GM23248 (cell line): ENCODE results near the gene FBLN5. TPM values are rescaled to one million over a fixed set of nuclear protein-coding genes. Genes with fewer than 3 reads are reported as not detected.

ENCODE experiments used
- DNase-seq: peaks from one replicate; pipeline ENCODE4 v3.0.0-alpha.2; 2015
- H2AFZ ChIP-seq: fragments of 200-600 bp; sonication (generic); 2 replicates; pipeline ENCODE4 v1.6.1; 2016; ENCODE audit warnings: antibody characterized with exemption
- H3F3A ChIP-seq: fragments of 200-600 bp; sonication (generic); 2 replicates; pipeline ENCODE4 v1.6.1; 2016; ENCODE audit warnings: mild to moderate bottlenecking, antibody characterized with exemption, mixed run types; ENCODE audit not compliant: insufficient read depth
- H3K27ac ChIP-seq: fragments of 200-600 bp; sonication (generic); 2 replicates; pipeline ENCODE4 v1.5.1; 2016; ENCODE audit warnings: mild to moderate bottlenecking
- H3K27me3 ChIP-seq: fragments of 200-600 bp; sonication (generic); replicated peaks from 2 replicates; pipeline ENCODE4 v1.6.1; 2016; ENCODE audit warnings: mild to moderate bottlenecking; ENCODE audit not compliant: insufficient read depth
- H3K36me3 ChIP-seq: fragments of 200-600 bp; sonication (generic); 2 replicates; pipeline ENCODE4 v1.6.1; 2016; ENCODE audit warnings: low read depth, mild to moderate bottlenecking
- H3K4me1 ChIP-seq: fragments of 200-600 bp; sonication (generic); 2 replicates; pipeline ENCODE4 v1.6.1; 2016; ENCODE audit warnings: mild to moderate bottlenecking; ENCODE audit not compliant: insufficient read depth
- H3K4me2 ChIP-seq: fragments of 200-600 bp; sonication (generic); one replicate; pipeline ENCODE4 v1.6.1; 2016; ENCODE audit warnings: mild to moderate bottlenecking; ENCODE audit not compliant: unreplicated experiment
- H3K4me3 ChIP-seq: fragments of 200-600 bp; sonication (generic); 2 replicates; pipeline ENCODE4 v1.5.1; 2016; ENCODE audit warnings: mild to moderate bottlenecking
- H3K79me2 ChIP-seq: fragments of 200-600 bp; sonication (generic); 2 replicates; pipeline ENCODE4 v1.6.1; 2016; ENCODE audit warnings: mild to moderate bottlenecking; ENCODE audit not compliant: insufficient read depth
- H3K9ac ChIP-seq: fragments of 200-600 bp; sonication (generic); 2 replicates; pipeline ENCODE4 v1.6.1; 2016; ENCODE audit warnings: mild to moderate bottlenecking
- H3K9me2 ChIP-seq: fragments of 200-600 bp; sonication (generic); 2 replicates; pipeline ENCODE4 v1.6.1; 2016; ENCODE audit warnings: mixed run types, mild to moderate bottlenecking, moderate library complexity; ENCODE audit not compliant: insufficient read depth
- H3K9me3 ChIP-seq: fragments of 200-600 bp; sonication (generic); one replicate; pipeline ENCODE4 v1.6.1; 2017; ENCODE audit warnings: low read depth
- H4K20me1 ChIP-seq: fragments of 200-600 bp; sonication (generic); 2 replicates; pipeline ENCODE4 v1.6.0; 2016; ENCODE audit not compliant: insufficient read depth
- EZH2 ChIP-seq: fragments of 200-600 bp; sonication (generic); IDR thresholded peaks from 2 replicates; pipeline ENCODE4 v1.6.1; 2018; ENCODE audit warnings: antibody characterized with exemption, mild to moderate bottlenecking; ENCODE audit not compliant: insufficient read depth, poor library complexity, severe bottlenecking
- EZH2phosphoT487 ChIP-seq: fragments of 200-600 bp; sonication (generic); IDR thresholded peaks from 2 replicates; pipeline ENCODE4 v1.6.1; 2018; ENCODE audit warnings: antibody characterized with exemption, moderate library complexity, mild to moderate bottlenecking, low read depth; ENCODE audit not compliant: insufficient read depth
- WGBS, 2 experiments: methylation state at CpG; one replicate each; pipeline ENCODE4 v1.1.6; 2015 to 2017; ENCODE audit warnings: low lambda C conversion rate in 2 of 2, low coverage in 1 of 2; ENCODE audit errors: missing lambda C conversion rate in 2 of 2; 5-methylcytosine and 5-hydroxymethylcytosine counted together
- in situ Hi-C: fragments of 300-500 bp; cut with MboI; formaldehyde crosslinking; loops from 2 replicates; pipeline ENCODE4 v1.15.0; 2020
- polyA plus RNA-seq: library from polyadenylated mRNA; unstranded; fragments of >200 nt; fragmentation: Nextera tagmentation; extraction: Ambion mirVana; gene quantifications from 2 replicates; pipeline ENCODE4 v1.2.1, GENCODE V29; 2016
- total RNA-seq: library from RNA; depleted of rRNA; stranded (reverse); fragments of >200 nt; shearing (Covaris generic); gene quantifications from 2 replicates; pipeline ENCODE4 v1.2.3, GENCODE V29; 2014

The FBLN5 gene
- total and polyA plus RNA-seq, 2 experiments from 2014 or later, result 234 to 756 TPM

GRCh38 chr14:91942128-91942527, 5.4 kb downstream of the FBLN5 start:
- Histone ChIP-seq H3K9me2 (no peaks in the 10 kb centered on the region), H3K79me2 (peaks cover 95% of the 10 kb centered on the region), H3F3A (peaks cover 30% of the 10 kb centered on the region), H4K20me1 (no peaks in the 10 kb centered on the region), H3K9me3 (no peaks in the 10 kb centered on the region), H3K4me1 (peaks cover 19% of the 10 kb centered on the region), H3K36me3 (peaks cover 15% of the 10 kb centered on the region), H3K4me3 (no peak overlapping the region), H3K4me2 (no peak overlapping the region), H2AFZ (no peak overlapping the region), H3K9ac (no peak overlapping the region), H3K27me3 (no peaks in the 10 kb centered on the region), H3K27ac (no peak overlapping the region)
- DNase-seq, result no peak
- TF ChIP-seq EZH2 (no peak), EZH2phosphoT487 (no peak)
- WGBS, 2 experiments, result 45 to 64% methylated on average over 1 of the region's 1 CpG
- in situ Hi-C loops, result no loop called here

GRCh38 chr14:91940209-91940608, 7.3 kb downstream of the FBLN5 start:
- H3K27ac ChIP-seq, result no peak overlapping the region
- no peak overlapping the region for H2AFZ ChIP-seq
- TF ChIP-seq EZH2 (no peak), EZH2phosphoT487 (no peak)
- H3K9ac ChIP-seq, result no peak overlapping the region
- no peak overlapping the region for H3K4me2 ChIP-seq
- H3K4me3 ChIP-seq, result no peak overlapping the region
- 95 to 97% methylated on average over 3 of the region's 3 CpGs for WGBS, 2 experiments
- in situ Hi-C loops, result no loop called here
- peaks cover 31% of the 10 kb centered on the region for H3K36me3 ChIP-seq
- H3K9me3 ChIP-seq, result no peaks in the 10 kb centered on the region
- peaks cover 17% of the 10 kb centered on the region for H3K4me1 ChIP-seq
- H3K9me2 ChIP-seq, result no peaks in the 10 kb centered on the region
- DNase-seq, result no peak
- no peaks in the 10 kb centered on the region for H3K27me3 ChIP-seq
- H3F3A ChIP-seq, result peaks cover 12% of the 10 kb centered on the region
- no peaks in the 10 kb centered on the region for H4K20me1 ChIP-seq
- H3K79me2 ChIP-seq, result peaks cover 78% of the 10 kb centered on the region

GRCh38 chr14:91935586-91935985, 11.9 kb downstream of the FBLN5 start:
- Histone ChIP-seq H3K36me3 (peaks cover 44% of the 10 kb centered on the region), H3F3A (no peaks in the 10 kb centered on the region), H3K4me3 (no peak overlapping the region), H2AFZ (no peak overlapping the region), H3K9ac (no peak overlapping the region), H3K27me3 (no peaks in the 10 kb centered on the region), H4K20me1 (no peaks in the 10 kb centered on the region), H3K4me1 (0 out of 2 replicates have a peak, but pooled peaks cover 4% of the 10 kb centered on the region), H3K9me2 (no peaks in the 10 kb centered on the region), H3K4me2 (no peak overlapping the region), H3K27ac (no peak overlapping the region), H3K9me3 (no peaks in the 10 kb centered on the region), H3K79me2 (peaks cover 70% of the 10 kb centered on the region)
- TF ChIP-seq EZH2 (no peak), EZH2phosphoT487 (no peak)
- DNase-seq, result no peak
- in situ Hi-C loops, result no loop called here
- WGBS, 2 experiments, result 94% methylated on average over 6 of the region's 6 CpGs

GRCh38 chr14:91934554-91935285, 12.8 kb downstream of the FBLN5 start:
- Histone ChIP-seq H2AFZ (no peak overlapping the region), H3K4me3 (no peak overlapping the region), H3K4me2 (no peak overlapping the region), H3K79me2 (peaks cover 70% of the 10 kb centered on the region), H3K9ac (no peak overlapping the region), H3F3A (peaks cover 4% of the 10 kb centered on the region; the same call in 1 of the 2 replicates), H3K27ac (no peak overlapping the region), H3K4me1 (peaks cover 7% of the 10 kb centered on the region), H4K20me1 (no peaks in the 10 kb centered on the region), H3K36me3 (peaks cover 38% of the 10 kb centered on the region), H3K9me3 (no peaks in the 10 kb centered on the region), H3K9me2 (no peaks in the 10 kb centered on the region), H3K27me3 (no peaks in the 10 kb centered on the region)
- no peak for DNase-seq
- in situ Hi-C loops, result no loop called here
- TF ChIP-seq EZH2phosphoT487 (no peak), EZH2 (no peak)
- WGBS, 2 experiments, result 92 to 96% methylated on average over 8 of the region's 8 CpGs
